UCSD-AML1 (cell line): ENCODE measurements around the gene TSEN2.
"Not testable (repeated sequence)": the region's sequence is repeated elsewhere in the genome, so short reads cannot be mapped to it uniquely, and the experiment has no call there.

ENCODE experiments used
- DNase-seq: peaks from one replicate; lab custom pipeline; 2025; ENCODE audit not compliant: unreplicated experiment; lab: John Stamatoyannopoulos, UW

Gene TSEN2

GRCh38 chr3:12451960-12452359, 32.3 kb upstream of the TSEN2 start:
- DNase-seq = no peak

GRCh38 chr3:12452361-12453330, 31.6 kb upstream of the TSEN2 start:
- DNase-seq = no peak

DNA sequence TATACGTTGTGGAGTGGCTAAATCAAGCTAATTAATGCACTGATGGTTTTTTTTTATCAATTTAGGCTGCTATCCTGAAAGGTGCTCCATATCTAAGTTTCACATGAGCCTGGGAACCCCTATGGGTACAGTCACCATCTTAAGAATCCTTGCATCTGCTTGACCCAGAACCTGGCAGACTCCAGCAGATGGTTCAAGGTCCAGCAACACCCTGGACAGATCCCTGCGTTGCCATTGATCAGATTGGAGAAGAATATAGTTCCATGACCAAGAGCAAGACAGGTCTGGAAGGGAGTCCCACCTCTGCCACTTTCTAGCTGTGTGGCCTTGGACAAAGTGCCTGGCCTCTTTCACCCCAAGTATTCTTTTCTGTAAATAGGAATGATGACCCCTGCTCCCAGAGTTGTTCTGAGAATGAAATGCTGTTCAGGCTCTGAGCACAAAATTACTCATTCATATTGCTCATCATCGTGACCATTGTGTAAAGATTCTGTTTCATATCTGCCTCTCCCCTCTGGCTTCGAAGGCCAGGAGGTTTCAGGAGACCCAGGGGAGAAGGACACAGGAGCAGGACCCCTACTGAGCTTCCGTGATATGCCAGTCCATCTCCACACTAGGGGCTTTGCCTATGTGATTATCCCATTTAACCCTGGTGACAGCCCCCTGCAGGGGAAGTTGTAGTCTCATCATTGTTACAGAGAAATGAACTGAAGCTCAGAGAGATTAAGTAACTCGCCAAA, 30.0 kb upstream of the TSEN2 start:
- DNase-seq = no peak

GRCh38 chr3:12454816-12455121, 29.5 kb upstream of the TSEN2 start:
- DNase-seq = no peak

GRCh38 chr3:12455740-12456139, 28.5 kb upstream of the TSEN2 start:
- DNase-seq = no peak

- DNase-seq = no peak
Observed at GRCh38 chr3:12456441-12456840, 27.8 kb upstream of the TSEN2 start.

DNA sequence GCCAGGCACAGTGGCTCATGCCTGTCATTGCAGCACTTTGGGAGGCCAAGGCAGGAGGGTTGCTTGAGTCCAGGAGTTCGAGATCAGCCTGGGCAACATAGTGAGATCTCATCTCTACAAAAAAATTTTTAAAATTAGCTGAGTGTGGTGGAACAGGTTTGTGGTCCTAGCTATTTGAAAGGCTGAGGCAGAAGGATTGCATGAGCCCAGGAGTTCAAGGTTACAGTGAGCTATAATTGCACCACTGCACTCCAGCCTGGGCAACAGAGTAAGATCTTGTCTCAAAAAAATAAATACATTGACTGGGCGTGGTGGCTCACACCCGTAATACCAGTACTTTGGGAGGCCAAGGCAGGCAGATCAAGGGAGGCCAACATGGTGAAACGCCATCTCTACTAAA, 26.9 kb upstream of the TSEN2 start:
- not testable (repeated sequence) for DNase-seq

GRCh38 chr3:12458901-12459300, 25.4 kb upstream of the TSEN2 start:
- no peak for DNase-seq

GRCh38 chr3:12460127-12460526, 24.2 kb upstream of the TSEN2 start:
- DNase-seq = no peak

- DNase-seq = no peak
Observed at GRCh38 chr3:12461097-12461649, 23.1 kb upstream of the TSEN2 start.

GRCh38 chr3:12462159-12462947, 21.9 kb upstream of the TSEN2 start:
- DNase-seq = no peak

GRCh38 chr3:12463686-12464085, 20.6 kb upstream of the TSEN2 start:
- no peak for DNase-seq

DNA sequence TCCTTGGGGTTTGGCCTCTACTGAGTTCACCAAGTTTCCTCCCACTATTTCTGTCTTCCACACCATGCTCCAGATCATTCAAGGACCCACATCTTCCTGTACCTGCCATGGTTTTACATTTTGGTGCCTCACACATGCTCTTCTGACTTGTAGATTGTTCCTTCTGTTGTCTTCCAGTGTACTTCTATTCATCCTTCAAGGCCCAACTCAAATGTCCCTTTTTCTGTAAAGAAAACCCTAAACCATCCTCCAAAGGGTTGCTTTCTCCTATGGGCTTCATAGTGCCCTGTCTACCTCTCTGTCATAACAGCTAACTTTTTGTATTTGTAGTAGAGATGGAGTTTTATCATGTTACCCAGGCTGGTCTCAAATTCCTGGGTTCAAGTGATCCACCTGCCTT, 20.1 kb upstream of the TSEN2 start:
- no peak for DNase-seq

- no peak for DNase-seq
Observed at GRCh38 chr3:12465151-12465835, 19.0 kb upstream of the TSEN2 start.

- DNase-seq = no peak
Observed at GRCh38 chr3:12465836-12466225, 18.4 kb upstream of the TSEN2 start.

DNA sequence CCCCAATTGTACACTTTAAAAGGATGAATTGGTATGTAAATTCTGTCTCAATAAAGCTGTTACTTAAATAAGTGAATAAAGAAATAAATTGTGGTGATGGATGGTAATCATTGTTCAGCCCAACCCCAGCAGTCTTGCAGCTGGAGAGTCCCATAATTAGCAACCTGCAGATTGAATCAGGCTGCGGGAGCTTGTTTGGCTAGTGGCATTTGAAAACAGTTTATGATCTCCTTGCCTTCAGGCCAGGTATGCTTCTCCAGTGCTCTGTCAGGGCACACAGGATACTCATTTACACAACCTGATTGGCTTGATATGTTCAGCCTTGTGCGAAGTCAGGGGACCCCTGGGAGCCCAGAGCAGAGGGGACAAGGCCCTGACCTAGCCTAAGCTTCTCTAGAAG, 16.5 kb upstream of the TSEN2 start:
- DNase-seq = no peak

DNA sequence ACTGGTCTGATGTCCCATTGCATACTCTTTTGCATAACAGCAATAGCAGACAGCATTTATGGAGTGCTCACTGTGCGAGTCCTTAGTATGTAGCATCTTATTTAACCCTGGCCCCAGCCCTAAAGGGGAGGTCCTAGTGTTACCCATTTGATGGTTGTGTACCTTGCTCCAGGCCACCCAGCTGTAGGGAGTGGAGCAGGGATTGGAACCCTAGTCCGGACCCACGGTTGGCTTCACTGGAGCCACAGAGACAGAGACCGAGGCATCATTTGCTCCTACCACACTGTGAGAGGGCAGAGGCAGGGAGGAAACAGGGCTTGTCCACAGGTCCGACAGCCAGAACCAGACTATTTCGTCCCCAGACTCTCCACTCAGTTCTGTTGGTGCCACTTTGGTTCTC, 16.0 kb upstream of the TSEN2 start:
- no peak for DNase-seq

GRCh38 chr3:12468757-12469156, 15.5 kb upstream of the TSEN2 start:
- no peak for DNase-seq

- not testable (repeated sequence) for DNase-seq
Observed at GRCh38 chr3:12469222-12469621, 15.1 kb upstream of the TSEN2 start.

GRCh38 chr3:12470111-12470510, 14.2 kb upstream of the TSEN2 start:
- no peak for DNase-seq

- no peak for DNase-seq
Observed at GRCh38 chr3:12470680-12471079, 13.6 kb upstream of the TSEN2 start.
